Liver (tissue), 3 donors: ENCODE results near the gene POLR3A.

Source experiments
- EGR1 ChIP-seq, 2 donors: IDR thresholded peaks; 2 replicates each; pipeline ENCODE4 v1.6.1; 2016 to 2018; ENCODE audit warnings: antibody characterized with exemption in 2 of 2, low read depth in 2 of 2
- FOXA1 ChIP-seq: IDR thresholded peaks from 2 replicates; pipeline ENCODE4 v1.6.1; 2016; ENCODE audit warnings: antibody characterized with exemption
- GABPA ChIP-seq, 2 donors: IDR thresholded peaks in 1 of 2; conservative IDR thresholded peaks in 1 of 2; 2 replicates each; pipeline ENCODE4 v1.6.1; 2016; ENCODE audit warnings: antibody characterized with exemption in 2 of 2, mild to moderate bottlenecking in 1 of 2, moderate library complexity in 1 of 2
- JUND ChIP-seq, 2 donors: IDR thresholded peaks; 2 replicates each; pipeline ENCODE4 v1.6.1; 2016; ENCODE audit warnings: antibody characterized with exemption in 2 of 2
- MAX ChIP-seq: IDR thresholded peaks from 2 replicates; pipeline ENCODE4 v1.6.1; 2016; ENCODE audit warnings: antibody characterized with exemption
- RAD21 ChIP-seq, 2 donors: IDR thresholded peaks; 2 replicates each; pipeline ENCODE4 v1.6.1; 2016; ENCODE audit warnings: antibody characterized with exemption in 2 of 2, mild to moderate bottlenecking in 2 of 2
- REST ChIP-seq: IDR thresholded peaks from 2 replicates; pipeline ENCODE4 v1.6.1; 2016; ENCODE audit warnings: antibody characterized with exemption, mild to moderate bottlenecking
- RXRA ChIP-seq, 2 donors: IDR thresholded peaks; 2 replicates each; pipeline ENCODE4 v1.6.1; 2017 to 2018; ENCODE audit warnings: antibody characterized with exemption in 2 of 2, mild to moderate bottlenecking in 1 of 2
- SP1 ChIP-seq: IDR thresholded peaks from 2 replicates; pipeline ENCODE4 v1.6.1; 2018; ENCODE audit warnings: antibody characterized with exemption, mild to moderate bottlenecking
- TAF1 ChIP-seq: conservative IDR thresholded peaks from 2 replicates; pipeline ENCODE4 v1.6.1; 2016; ENCODE audit warnings: antibody characterized with exemption, mild to moderate bottlenecking
- YY1 ChIP-seq: IDR thresholded peaks from 2 replicates; pipeline ENCODE4 v1.6.1; 2016; ENCODE audit warnings: antibody characterized with exemption, mild to moderate bottlenecking
- TF ChIP-seq, protein P1 (sequence below): IDR thresholded peaks from 2 replicates; pipeline ENCODE4 v1.6.1; 2016; ENCODE audit warnings: antibody characterized with exemption
- TF ChIP-seq, protein P2 (sequence below): fragments of 150-350 bp; IDR thresholded peaks from 2 replicates; pipeline ENCODE4 v1.5.1; 2017; ENCODE audit warnings: improper control_type of control experiment, low read depth, low read length; ENCODE audit not compliant: missing input control
- TF ChIP-seq, protein P3 (sequence below): IDR thresholded peaks from 2 replicates; pipeline ENCODE4 v1.6.1; 2016; ENCODE audit warnings: antibody characterized with exemption
- donor health status: healthy.
- donor health status: healthy.

DNA sequence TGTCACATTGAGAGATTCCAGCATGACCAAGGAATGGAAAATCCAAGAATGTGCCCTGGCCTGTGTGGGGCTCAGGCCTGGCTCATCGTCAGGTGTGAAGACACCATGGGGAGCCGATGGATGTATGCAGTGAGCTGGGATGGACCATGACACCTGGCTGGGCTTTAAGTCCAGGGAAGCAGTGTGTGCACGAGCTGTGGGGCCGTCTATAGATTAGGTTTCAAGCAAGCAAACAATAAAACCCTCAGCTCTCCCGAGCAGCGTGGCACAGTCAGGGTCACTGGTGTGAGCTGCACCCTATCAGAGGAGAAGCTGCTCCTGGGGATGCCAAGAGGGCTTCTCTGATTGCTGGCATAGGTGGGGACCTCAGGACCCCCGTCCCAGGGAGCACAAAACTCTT lies 52.3 kb downstream of the POLR3A start:
- TF ChIP-seq, protein P1, sequence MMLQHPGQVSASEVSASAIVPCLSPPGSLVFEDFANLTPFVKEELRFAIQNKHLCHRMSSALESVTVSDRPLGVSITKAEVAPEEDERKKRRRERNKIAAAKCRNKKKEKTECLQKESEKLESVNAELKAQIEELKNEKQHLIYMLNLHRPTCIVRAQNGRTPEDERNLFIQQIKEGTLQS: no peak
- TF ChIP-seq REST: no peak
- TF ChIP-seq SP1: no peak
- no peak for TF ChIP-seq MAX
- TF ChIP-seq, protein P2, sequence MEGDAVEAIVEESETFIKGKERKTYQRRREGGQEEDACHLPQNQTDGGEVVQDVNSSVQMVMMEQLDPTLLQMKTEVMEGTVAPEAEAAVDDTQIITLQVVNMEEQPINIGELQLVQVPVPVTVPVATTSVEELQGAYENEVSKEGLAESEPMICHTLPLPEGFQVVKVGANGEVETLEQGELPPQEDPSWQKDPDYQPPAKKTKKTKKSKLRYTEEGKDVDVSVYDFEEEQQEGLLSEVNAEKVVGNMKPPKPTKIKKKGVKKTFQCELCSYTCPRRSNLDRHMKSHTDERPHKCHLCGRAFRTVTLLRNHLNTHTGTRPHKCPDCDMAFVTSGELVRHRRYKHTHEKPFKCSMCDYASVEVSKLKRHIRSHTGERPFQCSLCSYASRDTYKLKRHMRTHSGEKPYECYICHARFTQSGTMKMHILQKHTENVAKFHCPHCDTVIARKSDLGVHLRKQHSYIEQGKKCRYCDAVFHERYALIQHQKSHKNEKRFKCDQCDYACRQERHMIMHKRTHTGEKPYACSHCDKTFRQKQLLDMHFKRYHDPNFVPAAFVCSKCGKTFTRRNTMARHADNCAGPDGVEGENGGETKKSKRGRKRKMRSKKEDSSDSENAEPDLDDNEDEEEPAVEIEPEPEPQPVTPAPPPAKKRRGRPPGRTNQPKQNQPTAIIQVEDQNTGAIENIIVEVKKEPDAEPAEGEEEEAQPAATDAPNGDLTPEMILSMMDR: no peak
- TF ChIP-seq YY1: no peak
- TF ChIP-seq GABPA (IDR thresholded peaks at IDR 0.05 in 1 of 2, conservative IDR thresholded peaks at IDR 0.05 in 1 of 2): no peak
- no peak for TF ChIP-seq TAF1
- TF ChIP-seq RXRA (IDR thresholded peaks at IDR 0.05): no peak
- TF ChIP-seq, protein P3, sequence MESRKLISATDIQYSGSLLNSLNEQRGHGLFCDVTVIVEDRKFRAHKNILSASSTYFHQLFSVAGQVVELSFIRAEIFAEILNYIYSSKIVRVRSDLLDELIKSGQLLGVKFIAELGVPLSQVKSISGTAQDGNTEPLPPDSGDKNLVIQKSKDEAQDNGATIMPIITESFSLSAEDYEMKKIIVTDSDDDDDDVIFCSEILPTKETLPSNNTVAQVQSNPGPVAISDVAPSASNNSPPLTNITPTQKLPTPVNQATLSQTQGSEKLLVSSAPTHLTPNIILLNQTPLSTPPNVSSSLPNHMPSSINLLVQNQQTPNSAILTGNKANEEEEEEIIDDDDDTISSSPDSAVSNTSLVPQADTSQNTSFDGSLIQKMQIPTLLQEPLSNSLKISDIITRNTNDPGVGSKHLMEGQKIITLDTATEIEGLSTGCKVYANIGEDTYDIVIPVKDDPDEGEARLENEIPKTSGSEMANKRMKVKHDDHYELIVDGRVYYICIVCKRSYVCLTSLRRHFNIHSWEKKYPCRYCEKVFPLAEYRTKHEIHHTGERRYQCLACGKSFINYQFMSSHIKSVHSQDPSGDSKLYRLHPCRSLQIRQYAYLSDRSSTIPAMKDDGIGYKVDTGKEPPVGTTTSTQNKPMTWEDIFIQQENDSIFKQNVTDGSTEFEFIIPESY: no peak
- TF ChIP-seq RAD21 (IDR thresholded peaks at IDR 0.05): no peak
- TF ChIP-seq JUND (IDR thresholded peaks at IDR 0.05): no peak
- no peak for TF ChIP-seq EGR1 (IDR thresholded peaks at IDR 0.05; ENCODE audit: low read depth in 2 of 2)
- no peak for TF ChIP-seq FOXA1
